HG02943 (cell line): Measurements from ENCODE around the gene KIF9.
"Not testable (repeated sequence)": the region's sequence is repeated elsewhere in the genome, so short reads cannot be mapped to it uniquely, and the experiment has no call there.

Experiments used
- ATAC-seq: cut with Tn5 transposase; IDR thresholded peaks from one replicate; pipeline ENCODE4 v1.9.1; 2021; ENCODE audit warnings: mild to moderate bottlenecking, low read depth, moderate library complexity; ENCODE audit not compliant: unreplicated experiment

KIF9 gene

GRCh38 chr3:47295976-47296375, 13.4 kb upstream of the KIF9 start:
- ATAC-seq = no peak

GRCh38 chr3:47295322-47295721, 12.7 kb upstream of the KIF9 start:
- no peak for ATAC-seq

- no peak for ATAC-seq
These were observed 11.8 kb upstream of the KIF9 start for GRCh38 chr3:47294392-47294791.

GRCh38 chr3:47293822-47294221, 11.2 kb upstream of the KIF9 start:
- ATAC-seq = no peak

GRCh38 chr3:47291754-47292420, 9.3 kb upstream of the KIF9 start:
- ATAC-seq = not testable (repeated sequence)

- ATAC-seq = no peak
These were observed 8.7 kb upstream of the KIF9 start for GRCh38 chr3:47291158-47291753.

GRCh38 chr3:47288966-47289910, 6.6 kb upstream of the KIF9 start:
- ATAC-seq = no peak

GRCh38 chr3:47283591-47284364, 1.2 kb upstream of the KIF9 start:
- ATAC-seq = no peak

- no peak for ATAC-seq
These were observed 566 bp upstream of the KIF9 start for GRCh38 chr3:47283193-47283537.

- no peak for ATAC-seq
These were observed 2.1 kb downstream of the KIF9 start for GRCh38 chr3:47280519-47280918.

- ATAC-seq = no peak
These were observed 6.0 kb downstream of the KIF9 start for GRCh38 chr3:47276558-47276957.

- no peak for ATAC-seq
These were observed 7.9 kb downstream of the KIF9 start for GRCh38 chr3:47274652-47275051.

GRCh38 chr3:47273564-47273963, 9.0 kb downstream of the KIF9 start:
- ATAC-seq = no peak

GRCh38 chr3:47270526-47270925, 12.1 kb downstream of the KIF9 start:
- no peak for ATAC-seq

GRCh38 chr3:47267490-47267824, 15.1 kb downstream of the KIF9 start:
- no peak for ATAC-seq

- no peak for ATAC-seq
These were observed 15.7 kb downstream of the KIF9 start for GRCh38 chr3:47266709-47267489.

- ATAC-seq = no peak
These were observed 16.7 kb downstream of the KIF9 start for GRCh38 chr3:47265725-47266428.

GRCh38 chr3:47265008-47265407, 17.6 kb downstream of the KIF9 start:
- ATAC-seq = no peak

GRCh38 chr3:47261301-47261700, 21.3 kb downstream of the KIF9 start:
- ATAC-seq = no peak

- ATAC-seq = no peak
These were observed 22.0 kb downstream of the KIF9 start for GRCh38 chr3:47260605-47261004.
